Heart right ventricle (tissue), 16 donors: ENCODE measurements around the gene POGZ. TPM values are rescaled to one million over a fixed set of nuclear protein-coding genes. Genes with fewer than 3 reads are reported as not detected.
A peak's percentile ranks its signal among the peaks of the same experiment; 100 is the strongest.

Experiments
- ATAC-seq, 8 donors: fragments of 200-7000 bp; cut with Tn5 transposase; one replicate each; pipeline ENCODE4 v1.9.1; 2020; ENCODE audit warnings: mild to moderate bottlenecking in 8 of 8, moderate library complexity in 8 of 8, moderate number of reproducible peaks in 1 of 8
- DNase-seq, 2 donors: peaks; one replicate each; pipeline ENCODE4 v3.0.0-alpha.2; 2020
- H3K27ac ChIP-seq, 10 donors: fragments of 200-600 bp; sonication (generic) in 2 of 10; one replicate each; pipeline versions ENCODE4 v1.5.0 to v1.8.0; 2020 to 2022; ENCODE audit warnings: mild to moderate bottlenecking in 3 of 10
- H3K27me3 ChIP-seq, 7 donors: fragments of 200-600 bp; one replicate each; pipeline ENCODE4 v1.8.0; 2021 to 2022; ENCODE audit warnings: mild to moderate bottlenecking in 2 of 7
- H3K36me3 ChIP-seq, 9 donors: fragments of 200-600 bp; sonication (generic) in 1 of 9; one replicate each; pipeline versions ENCODE4 v1.5.0 to v1.8.0; 2020 to 2022; ENCODE audit warnings: mild to moderate bottlenecking in 2 of 9
- H3K4me1 ChIP-seq, 9 donors: fragments of 200-600 bp; sonication (generic) in 1 of 9; one replicate each; pipeline versions ENCODE4 v1.5.0 to v1.8.0; 2020 to 2022; ENCODE audit warnings: mild to moderate bottlenecking in 4 of 9
- H3K4me3 ChIP-seq, 10 donors: fragments of 200-600 bp; sonication (generic) in 2 of 10; one replicate each; pipeline versions ENCODE4 v1.5.0 to v1.8.0; 2020 to 2022; ENCODE audit warnings: mild to moderate bottlenecking in 7 of 10, moderate library complexity in 2 of 10
- H3K9me3 ChIP-seq, 11 donors: fragments of 200-600 bp in 10 of 11; sonication (generic) in 2 of 11; one replicate each; pipeline versions ENCODE4 v1.5.0 to v1.8.0; 2013 to 2022; ENCODE audit warnings: mild to moderate bottlenecking in 2 of 11, control low read depth in 1 of 11, moderate library complexity in 1 of 11
- WGBS, 2 donors: extraction: QIAGEN DNeasy Blood & Tissue Kit; methylation state at CpG; one replicate each; pipeline ENCODE4 v1.1.7; 2013; ENCODE audit warnings: inconsistent platforms in 1 of 2; 5-methylcytosine and 5-hydroxymethylcytosine counted together
- intact Hi-C, 10 donors: fragments of 100-400 bp; cut with DNase I; formaldehyde crosslinking; loops; one replicate each; pipeline versions ENCODE4 v1.11.1 to v1.14.2; 2022
- polyA plus RNA-seq, 2 donors: library from polyadenylated mRNA; stranded (reverse); fragments of 200-250 nt; gene quantifications; one replicate each; pipeline ENCODE4 v1.2.3, GENCODE V29; 2013
- total RNA-seq, 10 donors: library from RNA; stranded (reverse); fragmentation: NEBNext Ultra II Directional in 3 of 10; extraction: Animal tissue kit (Norgen Biotek cat#: 25700) in 3 of 10; gene quantifications; one replicate each; pipeline versions ENCODE4 v1.2.1 to v1.2.4, GENCODE V29; 2021 to 2023
- TF ChIP-seq, protein P1 (sequence below), 9 donors: fragments of 200-600 bp; sonication (generic) in 2 of 9; IDR thresholded peaks; one replicate each; pipeline versions ENCODE4 v1.5.0 to v1.8.0; 2021 to 2022; ENCODE audit warnings: antibody characterized with exemption in 9 of 9, mild to moderate bottlenecking in 5 of 9, moderate library complexity in 1 of 9
- donor health status: Arrhythmogenic right ventricular cardiomyopathy.
- donor health status: ischemic (EF 13 %, LVEDD 7.1; RV severe dilation, severe dysfunction).
- donor health status: healthy with polysubstance abuse.
- donor health status: DM: no; HTN: yes; CAD: no.
- donor health status: DM: no; HTN: no; CAD: no.
- donor health status: ischemic (EF 25% LVEDD 6.9; RV normal size, moderate dysfunction).
- donor health status: ischemic (EF 25% LVEDD 5.7; RV mildly dilated, moderate dysfunction).
- donor health status: healthy.
- donor health status: DM: yes; HTN: yes; CAD: no.
- donor health status: Ischemic cardiomyopathy.
- donor health status: ischemic (EF 35%, LVEDD 5.7; RV mildly dilated, moderate dysfunction).
- donor health status: nonischemic (EF 11% LVEDD 7.7; RV severe dilation, severe dysfunction).
- donor health status: DM: yes; HTN: yes; CAD: no.
- donor health status: PGD.
- donor health status: ischemic (EF 29% LVEDD 5.4; RV normal size, mild dysfunction).
- donor health status: nonischemic (EF 23%, LVEDD 6.1; RV moderate dilation, normal function).

The POGZ gene
- total and polyA plus RNA-seq, 12 donors = 8.2 to 58.6 (median 47.4) TPM

DNA sequence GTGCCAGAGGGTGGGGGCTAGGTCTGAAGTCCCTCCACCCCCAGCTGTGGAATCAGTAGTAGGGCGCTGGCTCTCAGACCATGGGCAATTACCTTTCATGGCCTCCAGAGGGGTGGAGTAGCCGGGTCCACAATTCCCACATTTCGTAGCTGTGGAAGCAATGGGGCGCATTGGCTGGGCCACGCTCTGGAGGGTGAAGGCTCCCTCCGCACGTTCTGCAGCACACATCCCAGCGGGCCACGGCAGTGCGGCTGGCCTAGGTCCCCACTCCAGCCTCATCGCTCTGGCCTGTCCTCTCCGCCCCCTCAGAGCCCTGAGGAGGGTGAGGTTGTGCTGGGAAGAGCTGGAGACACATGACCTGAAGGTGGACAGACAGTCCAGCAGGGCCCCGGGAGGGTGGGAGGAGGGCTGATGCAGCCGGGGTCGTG is 89.7 kb downstream of the POGZ start:
- TF ChIP-seq, protein P1, sequence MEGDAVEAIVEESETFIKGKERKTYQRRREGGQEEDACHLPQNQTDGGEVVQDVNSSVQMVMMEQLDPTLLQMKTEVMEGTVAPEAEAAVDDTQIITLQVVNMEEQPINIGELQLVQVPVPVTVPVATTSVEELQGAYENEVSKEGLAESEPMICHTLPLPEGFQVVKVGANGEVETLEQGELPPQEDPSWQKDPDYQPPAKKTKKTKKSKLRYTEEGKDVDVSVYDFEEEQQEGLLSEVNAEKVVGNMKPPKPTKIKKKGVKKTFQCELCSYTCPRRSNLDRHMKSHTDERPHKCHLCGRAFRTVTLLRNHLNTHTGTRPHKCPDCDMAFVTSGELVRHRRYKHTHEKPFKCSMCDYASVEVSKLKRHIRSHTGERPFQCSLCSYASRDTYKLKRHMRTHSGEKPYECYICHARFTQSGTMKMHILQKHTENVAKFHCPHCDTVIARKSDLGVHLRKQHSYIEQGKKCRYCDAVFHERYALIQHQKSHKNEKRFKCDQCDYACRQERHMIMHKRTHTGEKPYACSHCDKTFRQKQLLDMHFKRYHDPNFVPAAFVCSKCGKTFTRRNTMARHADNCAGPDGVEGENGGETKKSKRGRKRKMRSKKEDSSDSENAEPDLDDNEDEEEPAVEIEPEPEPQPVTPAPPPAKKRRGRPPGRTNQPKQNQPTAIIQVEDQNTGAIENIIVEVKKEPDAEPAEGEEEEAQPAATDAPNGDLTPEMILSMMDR (IDR thresholded peaks at IDR 0.05) = no peak
- DNase-seq (no peak), ATAC-seq (no peak)
- no peaks in the 10 kb centered on the region for H3K27me3 ChIP-seq
- intact Hi-C loops = no loop called here
- peak overlapping the region in 4 of 10 donors; percentile 10 to 27 (median 14) for H3K4me3 ChIP-seq
- peaks cover 21 to 62% (median 55%) of the 10 kb centered on the region in 9 donors for H3K4me1 ChIP-seq
- peaks cover 0 to 34% (median 16%) of the 10 kb centered on the region in 9 donors for H3K36me3 ChIP-seq
- WGBS, 2 donors = 73 to 81% methylated on average over 15 of the region's 15 CpGs
- no peaks in the 10 kb centered on the region for H3K9me3 ChIP-seq
- H3K27ac ChIP-seq = peak overlapping the region in 8 of 10 donors; percentile 26 to 89 (median 76)

DNA sequence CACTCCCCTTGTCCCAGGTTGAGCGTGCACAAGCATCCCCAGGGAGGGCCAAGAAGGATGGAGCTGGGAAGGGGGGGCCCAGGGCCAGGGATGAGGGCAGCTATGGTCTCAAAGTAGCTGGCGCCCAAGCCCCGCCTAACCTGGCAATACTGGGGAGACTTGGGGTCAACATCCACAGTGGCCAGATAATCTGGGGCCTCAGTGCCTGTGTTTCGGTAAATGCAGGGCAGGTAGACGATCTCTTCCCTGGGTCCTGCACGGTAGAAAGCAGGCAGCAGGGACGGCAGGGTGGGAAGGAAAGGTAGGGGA is 90.0 kb downstream of the POGZ start:
- intact Hi-C loops = no loop called here
- no peaks in the 10 kb centered on the region for H3K9me3 ChIP-seq
- H3K36me3 ChIP-seq = peaks cover 0 to 37% (median 18%) of the 10 kb centered on the region in 9 donors
- H3K27ac ChIP-seq = peak overlapping the region in 6 of 10 donors; percentile 26 to 89 (median 80)
- H3K4me1 ChIP-seq = peaks cover 21 to 62% (median 55%) of the 10 kb centered on the region in 9 donors
- no peaks in the 10 kb centered on the region for H3K27me3 ChIP-seq
- H3K4me3 ChIP-seq = peak overlapping the region in 1 of 10 donors; percentile 17
- DNase-seq (no peak), ATAC-seq (no peak)
- WGBS, 2 donors = 88 to 93% methylated on average over 7 of the region's 7 CpGs
- TF ChIP-seq, protein P1 (IDR thresholded peaks at IDR 0.05) = no peak

DNA sequence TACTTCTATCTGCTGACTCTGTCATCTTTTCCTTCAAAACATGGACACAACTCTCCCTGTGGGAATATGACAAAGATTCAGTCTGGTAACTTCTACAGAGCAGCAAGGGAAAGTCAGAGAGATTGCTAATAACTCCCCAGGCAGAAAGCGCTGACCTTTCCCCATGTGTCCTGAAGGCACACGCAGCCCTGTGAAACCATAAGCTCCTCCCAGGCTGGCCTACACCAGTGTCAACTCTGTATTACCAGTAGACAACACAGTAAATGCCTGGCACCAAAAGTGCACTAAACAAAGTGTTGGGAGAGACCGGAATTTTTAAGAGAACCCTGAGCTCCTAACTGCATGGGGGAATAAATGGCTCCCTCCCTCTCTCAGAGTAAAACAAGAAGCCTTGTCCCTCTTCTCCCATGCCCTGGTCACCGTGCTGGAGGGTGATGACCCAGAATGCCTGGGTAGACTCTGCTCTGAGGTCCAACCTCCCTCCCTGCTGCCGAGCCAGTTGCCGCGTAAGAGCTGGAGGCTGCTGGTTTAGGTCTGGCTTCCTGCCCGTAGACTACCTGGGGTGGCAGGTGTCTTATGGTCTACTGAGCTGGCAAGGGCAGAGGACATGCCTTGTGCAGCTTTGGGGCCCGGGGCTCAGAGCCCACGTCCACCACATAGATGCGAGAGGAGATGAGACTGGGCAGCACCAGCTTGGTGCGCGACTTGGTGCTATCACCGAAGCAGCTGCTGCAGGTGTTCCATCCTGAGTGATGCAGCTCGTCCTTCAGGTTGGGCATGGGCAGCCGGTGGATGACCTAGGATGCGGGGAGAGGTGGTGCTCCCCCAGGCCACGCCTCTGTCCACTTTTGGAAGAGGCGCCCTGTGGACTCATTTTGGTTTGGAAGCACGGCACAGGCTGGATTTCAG is 90.6 kb downstream of the POGZ start:
- DNase-seq (no peak), ATAC-seq (peak in 1 of 8 donors; percentile 24)
- WGBS, 2 donors = 90 to 93% methylated on average over 20 of the region's 20 CpGs
- Histone ChIP-seq H3K27ac (peak overlapping the region in 8 of 10 donors; percentile 9 to 89 (median 74)), H3K4me1 (peaks cover 21 to 62% (median 55%) of the 10 kb centered on the region in 9 donors), H3K4me3 (no peak overlapping the region), H3K36me3 (peaks cover 0 to 43% (median 18%) of the 10 kb centered on the region in 9 donors), H3K27me3 (no peaks in the 10 kb centered on the region), H3K9me3 (no peaks in the 10 kb centered on the region)
- TF ChIP-seq, protein P1 (IDR thresholded peaks at IDR 0.05) = no peak
- intact Hi-C loops = no loop called here

DNA sequence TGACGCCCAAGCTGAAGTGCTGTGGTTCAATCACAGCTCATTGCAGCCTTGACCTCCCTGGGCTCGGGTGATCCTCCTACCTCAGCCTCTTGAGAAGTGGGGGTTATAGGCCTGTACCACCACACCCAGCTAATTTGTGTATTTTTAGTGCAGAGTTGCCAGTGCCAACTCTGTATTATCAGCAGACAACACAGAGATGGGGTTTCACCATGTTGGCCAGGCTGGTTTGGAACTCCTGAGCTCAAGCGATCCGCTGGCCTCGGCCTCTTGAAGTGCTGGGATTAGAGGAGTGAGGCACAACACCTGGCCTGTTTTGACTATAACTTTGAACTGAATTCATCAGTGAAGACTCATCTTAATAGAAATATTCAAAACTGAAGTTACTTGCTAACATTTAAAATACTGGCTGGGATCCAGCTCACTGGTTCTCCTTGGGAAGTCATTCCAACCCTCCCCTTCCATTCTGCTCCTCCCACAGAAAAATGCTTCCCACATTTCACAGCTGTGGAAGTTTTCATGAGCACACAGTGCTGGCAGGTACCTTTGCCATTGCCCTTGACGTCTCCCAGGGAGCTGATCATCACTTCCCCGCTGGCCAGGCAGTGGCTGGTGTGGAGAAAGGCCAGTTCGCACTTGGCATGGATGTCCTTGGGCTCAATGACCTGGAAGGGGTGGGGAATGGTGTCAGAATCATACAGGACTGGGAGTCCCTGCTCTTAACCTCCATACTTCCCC is 91.5 kb downstream of the POGZ start:
- peak; percentile 42 to 55 for DNase-seq
- Histone ChIP-seq H3K4me1 (peaks cover 21 to 59% (median 53%) of the 10 kb centered on the region in 9 donors), H3K36me3 (peaks cover 0 to 47% (median 18%) of the 10 kb centered on the region in 9 donors), H3K4me3 (no peak overlapping the region), H3K27ac (peak overlapping the region in 8 of 10 donors; percentile 9 to 85 (median 70)), H3K27me3 (no peaks in the 10 kb centered on the region), H3K9me3 (peaks cover 0 to 2% (median 0%) of the 10 kb centered on the region in 11 donors)
- TF ChIP-seq, protein P1 (IDR thresholded peaks at IDR 0.05) = no peak
- peak in 4 of 8 donors; percentile 5 to 56 (median 34) for ATAC-seq
- 48 to 60% methylated on average over 8 of the region's 8 CpGs for WGBS, 2 donors
- intact Hi-C loops = no loop called here
